GM19452 (cell line): ENCODE results near the gene UTP15.

Experiments used
- ATAC-seq: cut with Tn5 transposase; IDR thresholded peaks from one replicate; pipeline ENCODE4 v1.9.1; 2021; ENCODE audit not compliant: unreplicated experiment

The UTP15 gene

GRCh38 chr5:73565139-73565968 lies at the start of gene UTP15, which contains the start of gene ANKRA2:
TSS of gene UTP15 (plus strand) at chr5:73565743. CDS start at chr5:73567345, 1,602 bp downstream.
TSS of gene ANKRA2 (minus strand) at chr5:73565639. CDS start at chr5:73562881, 2,758 bp downstream.
- ATAC-seq: peak; percentile 93

- peak; percentile 97 for ATAC-seq
Measured at GRCh38 chr5:73519531-73520283, 45.8 kb upstream of the UTP15 start.

GRCh38 chr5:73522989-73523388 lies 42.6 kb upstream of the UTP15 start:
- no peak for ATAC-seq

GRCh38 chr5:73523861-73524260 lies 41.7 kb upstream of the UTP15 start:
- no peak for ATAC-seq

- ATAC-seq: no peak
Measured at GRCh38 chr5:73525606-73526203, 39.8 kb upstream of the UTP15 start.

GRCh38 chr5:73528248-73528647 lies 37.3 kb upstream of the UTP15 start:
- no peak for ATAC-seq

- ATAC-seq: no peak
Measured at GRCh38 chr5:73529081-73529480, 36.5 kb upstream of the UTP15 start.

GRCh38 chr5:73531356-73531755 lies 34.2 kb upstream of the UTP15 start:
- ATAC-seq: no peak

GRCh38 chr5:73532195-73532594 lies 33.3 kb upstream of the UTP15 start:
- ATAC-seq: no peak

- ATAC-seq: no peak
Measured at GRCh38 chr5:73534011-73534644, 31.4 kb upstream of the UTP15 start.

- ATAC-seq: no peak
Measured at GRCh38 chr5:73534971-73535370, 30.6 kb upstream of the UTP15 start.

- ATAC-seq: no peak
Measured at GRCh38 chr5:73539730-73540129, 25.8 kb upstream of the UTP15 start.

GRCh38 chr5:73540192-73540591 lies 25.4 kb upstream of the UTP15 start:
- no peak for ATAC-seq

GRCh38 chr5:73542020-73542419 lies 23.5 kb upstream of the UTP15 start:
- ATAC-seq: no peak

- ATAC-seq: no peak
Measured at GRCh38 chr5:73544429-73545402, 20.8 kb upstream of the UTP15 start.

GRCh38 chr5:73545403-73545779 lies 20.2 kb upstream of the UTP15 start:
- no peak for ATAC-seq

- ATAC-seq: no peak
Measured at GRCh38 chr5:73550016-73550415, 15.5 kb upstream of the UTP15 start.

- no peak for ATAC-seq
Measured at GRCh38 chr5:73552642-73553041, 12.9 kb upstream of the UTP15 start.

- ATAC-seq: no peak
Measured at GRCh38 chr5:73558950-73559349, 6.6 kb upstream of the UTP15 start.

GRCh38 chr5:73564018-73564417 lies 1.5 kb upstream of the UTP15 start:
- ATAC-seq: no peak
